Heart right ventricle (tissue), 16 donors: ENCODE data around the gene KIF26B. TPM values are rescaled to one million over a fixed set of nuclear protein-coding genes. Genes with fewer than 3 reads are reported as not detected.

Source experiments
- ATAC-seq, 8 donors: fragments of 200-7000 bp; cut with Tn5 transposase; one replicate each; pipeline ENCODE4 v1.9.1; 2020; ENCODE audit warnings: mild to moderate bottlenecking in 8 of 8, moderate library complexity in 8 of 8, moderate number of reproducible peaks in 1 of 8
- DNase-seq, 2 donors: peaks; one replicate each; pipeline ENCODE4 v3.0.0-alpha.2; 2020
- H3K27ac ChIP-seq, 10 donors: fragments of 200-600 bp; sonication (generic) in 2 of 10; one replicate each; pipeline versions ENCODE4 v1.5.0 to v1.8.0; 2020 to 2022; ENCODE audit warnings: mild to moderate bottlenecking in 3 of 10
- H3K27me3 ChIP-seq, 7 donors: fragments of 200-600 bp; one replicate each; pipeline ENCODE4 v1.8.0; 2021 to 2022; ENCODE audit warnings: mild to moderate bottlenecking in 2 of 7
- H3K36me3 ChIP-seq, 9 donors: fragments of 200-600 bp; sonication (generic) in 1 of 9; one replicate each; pipeline versions ENCODE4 v1.5.0 to v1.8.0; 2020 to 2022; ENCODE audit warnings: mild to moderate bottlenecking in 2 of 9
- H3K4me1 ChIP-seq, 9 donors: fragments of 200-600 bp; sonication (generic) in 1 of 9; one replicate each; pipeline versions ENCODE4 v1.5.0 to v1.8.0; 2020 to 2022; ENCODE audit warnings: mild to moderate bottlenecking in 4 of 9
- H3K4me3 ChIP-seq, 10 donors: fragments of 200-600 bp; sonication (generic) in 2 of 10; one replicate each; pipeline versions ENCODE4 v1.5.0 to v1.8.0; 2020 to 2022; ENCODE audit warnings: mild to moderate bottlenecking in 7 of 10, moderate library complexity in 2 of 10
- H3K9me3 ChIP-seq, 11 donors: fragments of 200-600 bp in 10 of 11; sonication (generic) in 2 of 11; one replicate each; pipeline versions ENCODE4 v1.5.0 to v1.8.0; 2013 to 2022; ENCODE audit warnings: mild to moderate bottlenecking in 2 of 11, control low read depth in 1 of 11, moderate library complexity in 1 of 11
- CTCF ChIP-seq, 9 donors: fragments of 200-600 bp; sonication (generic) in 2 of 9; IDR thresholded peaks; one replicate each; pipeline versions ENCODE4 v1.5.0 to v1.8.0; 2021 to 2022; ENCODE audit warnings: antibody characterized with exemption in 9 of 9, mild to moderate bottlenecking in 5 of 9, moderate library complexity in 1 of 9
- WGBS, 2 donors: extraction: QIAGEN DNeasy Blood & Tissue Kit; methylation state at CpG; one replicate each; pipeline ENCODE4 v1.1.7; 2013; ENCODE audit warnings: inconsistent platforms in 1 of 2; 5-methylcytosine and 5-hydroxymethylcytosine counted together
- intact Hi-C, 10 donors: fragments of 100-400 bp; cut with DNase I; formaldehyde crosslinking; loops; one replicate each; pipeline versions ENCODE4 v1.11.1 to v1.14.2; 2022
- polyA plus RNA-seq, 2 donors: library from polyadenylated mRNA; stranded (reverse); fragments of 200-250 nt; gene quantifications; one replicate each; pipeline ENCODE4 v1.2.3, GENCODE V29; 2013
- total RNA-seq, 10 donors: library from RNA; stranded (reverse); fragmentation: NEBNext Ultra II Directional in 3 of 10; extraction: Animal tissue kit (Norgen Biotek cat#: 25700) in 3 of 10; gene quantifications; one replicate each; pipeline versions ENCODE4 v1.2.1 to v1.2.4, GENCODE V29; 2021 to 2023
- donor health status: Arrhythmogenic right ventricular cardiomyopathy.
- donor health status: ischemic (EF 13 %, LVEDD 7.1; RV severe dilation, severe dysfunction).
- donor health status: healthy with polysubstance abuse.
- donor health status: DM: no; HTN: yes; CAD: no.
- donor health status: DM: no; HTN: no; CAD: no.
- donor health status: ischemic (EF 25% LVEDD 6.9; RV normal size, moderate dysfunction).
- donor health status: ischemic (EF 25% LVEDD 5.7; RV mildly dilated, moderate dysfunction).
- donor health status: healthy.
- donor health status: DM: yes; HTN: yes; CAD: no.
- donor health status: Ischemic cardiomyopathy.
- donor health status: ischemic (EF 35%, LVEDD 5.7; RV mildly dilated, moderate dysfunction).
- donor health status: nonischemic (EF 11% LVEDD 7.7; RV severe dilation, severe dysfunction).
- donor health status: DM: yes; HTN: yes; CAD: no.
- donor health status: PGD.
- donor health status: ischemic (EF 29% LVEDD 5.4; RV normal size, mild dysfunction).
- donor health status: nonischemic (EF 23%, LVEDD 6.1; RV moderate dilation, normal function).

Gene KIF26B
- total and polyA plus RNA-seq, 12 donors, result 0.66 to 8.8 (median 2.8) TPM

- H3K9me3 ChIP-seq, result no peaks in the 10 kb centered on the region
- no peaks in the 10 kb centered on the region for H3K36me3 ChIP-seq
- TF ChIP-seq CTCF (IDR thresholded peaks at IDR 0.05), result no peak
- H3K27me3 ChIP-seq, result peaks cover 0 to 44% (median 6%) of the 10 kb centered on the region in 7 donors
- no peak overlapping the region for H3K4me3 ChIP-seq
- 66 to 68% methylated on average over 4 of the region's 4 CpGs for WGBS, 2 donors
- peaks cover 0 to 6% (median 0%) of the 10 kb centered on the region in 9 donors for H3K4me1 ChIP-seq
- intact Hi-C loops, result no loop called here
- ATAC-seq (no peak), DNase-seq (no peak)
- no peak overlapping the region for H3K27ac ChIP-seq
Observed at GRCh38 chr1:245291351-245291750, 136.6 kb downstream of the KIF26B start.

- Histone ChIP-seq H3K4me1 (peaks cover 0 to 6% (median 0%) of the 10 kb centered on the region in 9 donors), H3K27me3 (peaks cover 0 to 45% (median 7%) of the 10 kb centered on the region in 7 donors), H3K36me3 (no peaks in the 10 kb centered on the region), H3K27ac (no peak overlapping the region), H3K9me3 (no peaks in the 10 kb centered on the region), H3K4me3 (no peak overlapping the region)
- ATAC-seq (peak in 1 of 8 donors; percentile 19), DNase-seq (no peak)
- intact Hi-C loops, result no loop called here
- TF ChIP-seq CTCF (IDR thresholded peaks at IDR 0.05), result no peak
- WGBS, 2 donors, result 77 to 86% methylated on average over 14 of the region's 14 CpGs
Observed at GRCh38 chr1:245292141-245292540, 137.4 kb downstream of the KIF26B start.

GRCh38 chr1:245292553-245292952 is 137.8 kb downstream of the KIF26B start:
- Histone ChIP-seq H3K27me3 (peaks cover 0 to 45% (median 7%) of the 10 kb centered on the region in 7 donors), H3K4me1 (peaks cover 0 to 6% (median 0%) of the 10 kb centered on the region in 9 donors), H3K4me3 (no peak overlapping the region), H3K36me3 (no peaks in the 10 kb centered on the region), H3K9me3 (no peaks in the 10 kb centered on the region), H3K27ac (no peak overlapping the region)
- 66 to 78% methylated on average over 6 of the region's 6 CpGs for WGBS, 2 donors
- ATAC-seq (no peak), DNase-seq (no peak)
- no peak for TF ChIP-seq CTCF (IDR thresholded peaks at IDR 0.05)
- intact Hi-C loops, result no loop called here

GRCh38 chr1:245294020-245294419 is 139.2 kb downstream of the KIF26B start:
- ATAC-seq (no peak), DNase-seq (no peak)
- peaks cover 0 to 6% (median 0%) of the 10 kb centered on the region in 9 donors for H3K4me1 ChIP-seq
- no peaks in the 10 kb centered on the region for H3K36me3 ChIP-seq
- WGBS, 2 donors, result 93 to 96% methylated on average over 5 of the region's 5 CpGs
- H3K9me3 ChIP-seq, result no peaks in the 10 kb centered on the region
- no peak overlapping the region for H3K4me3 ChIP-seq
- intact Hi-C loops, result no loop called here
- H3K27ac ChIP-seq, result no peak overlapping the region
- peaks cover 0 to 59% (median 11%) of the 10 kb centered on the region in 7 donors for H3K27me3 ChIP-seq
- TF ChIP-seq CTCF (IDR thresholded peaks at IDR 0.05), result no peak
